HEK293 (cell line): ENCODE results near the gene CACTIN.

Experiments used
- CTCF ChIA-PET: fragments of 350-600 bp; formaldehyde crosslinking; extraction: SDS; loops from one replicate; lab custom pipeline; 2021; ENCODE audit warnings: antibody characterized with exemption; lab: Yijun Ruan, JAX
- POLR2A ChIA-PET: fragments of 300-600 bp; formaldehyde crosslinking; extraction: SDS; loops from one replicate; lab custom pipeline; 2020; ENCODE audit warnings: antibody characterized with exemption, inconsistent platforms; lab: Yijun Ruan, JAX
- H3K27ac ChIP-seq: fragments of 200-500 bp; sonication (Bioruptor generic); 2 replicates; pipeline ENCODE4 v1.5.1; 2014; ENCODE audit warnings: low read depth, low read length, control low read depth, inconsistent platforms; ENCODE audit errors: extremely low read depth
- H3K36me3 ChIP-seq, 2 experiments: fragments of 200-500 bp in 1 of 2; sonication (Bioruptor generic) in 1 of 2; 1 replicate in 1 of 2; 2 replicates in 1 of 2; pipeline ENCODE4 v1.5.1; 2014 to 2017; ENCODE audit warnings: inconsistent platforms in 2 of 2, low read length in 2 of 2; ENCODE audit not compliant: control insufficient read depth in 2 of 2, insufficient read depth in 1 of 2
- H3K4me1 ChIP-seq: fragments of 200-500 bp; sonication (Bioruptor generic); 2 replicates; pipeline ENCODE4 v1.5.1; 2014; ENCODE audit warnings: mild to moderate bottlenecking, low read length, inconsistent platforms; ENCODE audit not compliant: control insufficient read depth, insufficient read depth
- H3K4me3 ChIP-seq: 2 replicates; pipeline ENCODE4 v1.5.1; 2011; ENCODE audit warnings: low read depth, mild to moderate bottlenecking, control low read depth, low read length, moderate library complexity
- H3K9me3 ChIP-seq: fragments of 200-500 bp; sonication (Bioruptor generic); 2 replicates; pipeline ENCODE4 v1.5.1; 2014; ENCODE audit warnings: low read depth, low read length, inconsistent platforms; ENCODE audit not compliant: control insufficient read depth, insufficient read depth
- HIC1 ChIP-seq: fragments of 450-650 bp; formaldehyde crosslinking; IDR thresholded peaks from 2 replicates; pipeline ENCODE4 v1.5.1; 2016; ENCODE audit warnings: missing biosample characterization, missing genetic modification characterization
- KLF1 ChIP-seq: fragments of 450-650 bp; formaldehyde crosslinking; IDR thresholded peaks from 2 replicates; pipeline ENCODE4 v1.5.1; 2016; ENCODE audit warnings: missing biosample characterization, missing genetic modification characterization
- SALL2 ChIP-seq: fragments of 450-650 bp; formaldehyde crosslinking; IDR thresholded peaks from 2 replicates; pipeline ENCODE4 v1.5.0; 2017; ENCODE audit warnings: missing biosample characterization, mild to moderate bottlenecking, missing genetic modification characterization, borderline replicate concordance
- ZBTB17 ChIP-seq: fragments of 450-650 bp; formaldehyde crosslinking; IDR thresholded peaks from 2 replicates; pipeline ENCODE4 v1.5.1; 2016; ENCODE audit warnings: missing biosample characterization, missing genetic modification characterization
- ZNF433 ChIP-seq: fragments of 450-650 bp; formaldehyde crosslinking; IDR thresholded peaks from 2 replicates; pipeline ENCODE4 v1.5.1; 2016; ENCODE audit warnings: missing biosample characterization, missing genetic modification characterization, low read depth
- ZNF518A ChIP-seq: fragments of 450-650 bp; formaldehyde crosslinking; conservative IDR thresholded peaks from 2 replicates; pipeline ENCODE4 v1.5.1; 2016; ENCODE audit warnings: low read depth, missing biosample characterization, missing genetic modification characterization
- ZNF530 ChIP-seq: fragments of 450-650 bp; formaldehyde crosslinking; IDR thresholded peaks from 2 replicates; pipeline ENCODE4 v1.5.1; 2016; ENCODE audit warnings: low read depth, missing biosample characterization, missing genetic modification characterization
- ZNF558 ChIP-seq: fragments of 450-650 bp; formaldehyde crosslinking; IDR thresholded peaks from 2 replicates; pipeline ENCODE4 v1.5.1; 2016; ENCODE audit warnings: missing biosample characterization, missing genetic modification characterization
- ZNF560 ChIP-seq: fragments of 450-650 bp; formaldehyde crosslinking; IDR thresholded peaks from 2 replicates; pipeline ENCODE4 v1.5.1; 2017; ENCODE audit warnings: missing biosample characterization, missing genetic modification characterization, borderline replicate concordance
- ZNF600 ChIP-seq: fragments of 450-650 bp; formaldehyde crosslinking; IDR thresholded peaks from 2 replicates; pipeline ENCODE4 v1.5.1; 2016; ENCODE audit warnings: missing biosample characterization, missing genetic modification characterization
- ZNF629 ChIP-seq: fragments of 450-650 bp; formaldehyde crosslinking; IDR thresholded peaks from 2 replicates; pipeline ENCODE4 v1.5.1; 2017; ENCODE audit warnings: missing biosample characterization, missing genetic modification characterization
- ZNF843 ChIP-seq: fragments of 450-650 bp; formaldehyde crosslinking; IDR thresholded peaks from 2 replicates; pipeline ENCODE4 v1.5.1; 2016; ENCODE audit warnings: missing biosample characterization, missing genetic modification characterization

CACTIN gene

GRCh38 chr19:3669082-3669946, 42.7 kb upstream of the CACTIN start:
- Histone ChIP-seq H3K4me1 (no peaks in the 10 kb centered on the region), H3K27ac (no peak overlapping the region), H3K9me3 (no peaks in the 10 kb centered on the region), H3K4me3 (no peak overlapping the region), H3K36me3 (peaks cover 0 to 9% of the 10 kb centered on the region in 2 experiments; a peak in 1 of 3 replicates)
- 0 out of 2 replicates have a peak, but pooled peaks have one; percentile 22 for TF ChIP-seq ZNF629 (tag by site-specific recombination)
- no peak for TF ChIP-seq ZNF843 (tag by site-specific recombination)
- TF ChIP-seq ZNF530 (tag by site-specific recombination): no peak
- TF ChIP-seq ZBTB17 (tag by site-specific recombination): peak; percentile 47; the same call in 1 of the 2 replicates
- TF ChIP-seq KLF1: peak; percentile 61
- TF ChIP-seq ZNF600 (tag by site-specific recombination): peak; percentile 93
- POLR2A ChIA-PET: no interaction called here
- CTCF ChIA-PET: no interaction called here

- CTCF ChIA-PET: interaction anchor here (1.5 to 3.2 kb wide), 2 partner anchors 35 to 50 kb away, joined by 3 to 25 read pairs; no protein-coding TSS in a partner anchor
- no peaks in the 10 kb centered on the region for H3K4me1 ChIP-seq
- no peak overlapping the region for H3K27ac ChIP-seq
- no peaks in the 10 kb centered on the region for H3K9me3 ChIP-seq
- POLR2A ChIA-PET: no interaction called here
- H3K36me3 ChIP-seq: peaks cover 0 to 17% of the 10 kb centered on the region in 2 experiments; a peak in 1 of 3 replicates
- no peak overlapping the region for H3K4me3 ChIP-seq
- TF ChIP-seq ZNF558 (no peak), HIC1 (peak; percentile 24; the same call in 1 of the 2 replicates)
Measured at GRCh38 chr19:3668331-3669081, 41.9 kb upstream of the CACTIN start.

- no peak overlapping the region for H3K27ac ChIP-seq
- no peak overlapping the region for H3K4me3 ChIP-seq
- TF ChIP-seq ZNF433 (tag by site-specific recombination) (no peak), SALL2 (tag by site-specific recombination) (no peak), ZNF560 (tag by site-specific recombination) (no peak), ZNF518A (no peak)
- H3K36me3 ChIP-seq: peaks cover 0 to 24% of the 10 kb centered on the region in 2 experiments; a peak in 2 of 3 replicates
- no peaks in the 10 kb centered on the region for H3K9me3 ChIP-seq
- no peaks in the 10 kb centered on the region for H3K4me1 ChIP-seq
- ChIA-PET POLR2A (interaction anchor here (1.8 kb wide), 1 partner anchor 301 kb away, joined by 3 read pairs; no protein-coding TSS in a partner anchor), CTCF (interaction anchor here (1.3 to 3.5 kb wide), 5 partner anchors 32 to 51 kb away, joined by 3 to 25 read pairs (median 5); partner anchors contain the start of gene PIP5K1C)
Measured at GRCh38 chr19:3667766-3668165, 41.2 kb upstream of the CACTIN start.
